HCT116 (cell line): ENCODE measurements around the gene ADCK2.
"Not testable (repeated sequence)": the region's sequence is repeated elsewhere in the genome, so short reads cannot be mapped to it uniquely, and the experiment has no call there.

Experiments used
- JUND ChIP-seq: IDR thresholded peaks from 2 replicates; pipeline ENCODE4 v1.6.1; 2012
- ZFX ChIP-seq: fragments of 450-650 bp; IDR thresholded peaks from 2 replicates; pipeline ENCODE4 v1.6.1; 2017
- TF ChIP-seq, protein P1 (sequence below): IDR thresholded peaks from 2 replicates; pipeline ENCODE4 v1.6.1; 2012
- TF ChIP-seq, protein P2 (sequence below), 3 experiments: fragments of 200-600 bp in 1 of 3; sonication (generic) in 1 of 3; IDR thresholded peaks in 2 of 3; conservative IDR thresholded peaks in 1 of 3; 2 replicates each; pipeline ENCODE4 v1.5.1; 2012 to 2017; ENCODE audit warnings: low read depth in 2 of 3, low read length in 2 of 3, antibody characterized with exemption in 1 of 3, borderline replicate concordance in 1 of 3, control low read depth in 1 of 3, mild to moderate bottlenecking in 1 of 3, mixed read lengths in 1 of 3, mixed run types in 1 of 3, moderate library complexity in 1 of 3; ENCODE audit not compliant: insufficient read depth in 1 of 3

DNA sequence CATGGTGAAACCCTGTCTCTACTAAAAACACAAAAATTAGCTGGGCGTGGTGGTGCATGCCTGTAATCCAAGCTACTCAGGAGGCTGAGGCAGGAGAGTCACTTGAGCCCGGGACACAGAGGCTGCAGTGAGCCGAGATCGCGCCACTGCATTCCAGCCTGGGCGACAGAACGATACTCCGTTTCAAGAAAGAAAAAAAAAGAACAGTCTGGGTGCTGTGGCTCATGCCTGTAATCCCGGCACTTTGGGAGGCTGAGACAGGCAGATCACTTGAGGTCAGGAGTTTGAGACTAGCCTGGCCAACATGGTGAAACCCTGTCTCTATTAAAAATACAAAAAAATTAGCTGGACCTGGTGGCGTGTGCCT is 47.6 kb upstream of the ADCK2 start:
- TF ChIP-seq, protein P1, sequence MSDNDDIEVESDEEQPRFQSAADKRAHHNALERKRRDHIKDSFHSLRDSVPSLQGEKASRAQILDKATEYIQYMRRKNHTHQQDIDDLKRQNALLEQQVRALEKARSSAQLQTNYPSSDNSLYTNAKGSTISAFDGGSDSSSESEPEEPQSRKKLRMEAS, result not testable (repeated sequence)
- TF ChIP-seq, protein P2, sequence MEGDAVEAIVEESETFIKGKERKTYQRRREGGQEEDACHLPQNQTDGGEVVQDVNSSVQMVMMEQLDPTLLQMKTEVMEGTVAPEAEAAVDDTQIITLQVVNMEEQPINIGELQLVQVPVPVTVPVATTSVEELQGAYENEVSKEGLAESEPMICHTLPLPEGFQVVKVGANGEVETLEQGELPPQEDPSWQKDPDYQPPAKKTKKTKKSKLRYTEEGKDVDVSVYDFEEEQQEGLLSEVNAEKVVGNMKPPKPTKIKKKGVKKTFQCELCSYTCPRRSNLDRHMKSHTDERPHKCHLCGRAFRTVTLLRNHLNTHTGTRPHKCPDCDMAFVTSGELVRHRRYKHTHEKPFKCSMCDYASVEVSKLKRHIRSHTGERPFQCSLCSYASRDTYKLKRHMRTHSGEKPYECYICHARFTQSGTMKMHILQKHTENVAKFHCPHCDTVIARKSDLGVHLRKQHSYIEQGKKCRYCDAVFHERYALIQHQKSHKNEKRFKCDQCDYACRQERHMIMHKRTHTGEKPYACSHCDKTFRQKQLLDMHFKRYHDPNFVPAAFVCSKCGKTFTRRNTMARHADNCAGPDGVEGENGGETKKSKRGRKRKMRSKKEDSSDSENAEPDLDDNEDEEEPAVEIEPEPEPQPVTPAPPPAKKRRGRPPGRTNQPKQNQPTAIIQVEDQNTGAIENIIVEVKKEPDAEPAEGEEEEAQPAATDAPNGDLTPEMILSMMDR (IDR thresholded peaks at IDR 0.05 in 2 of 3, conservative IDR thresholded peaks at IDR 0.05 in 1 of 3; ENCODE audit: borderline replicate concordance in 1 of 3, insufficient read depth in 1 of 3, low read depth in 2 of 3, low read length in 2 of 3), result not testable (repeated sequence)
- not testable (repeated sequence) for TF ChIP-seq JUND, ZFX
